ENCODE results near the gene WDFY4. TPM values are rescaled to one million over a fixed set of nuclear protein-coding genes. Genes with fewer than 3 reads are reported as not detected.

Gene WDFY4
- total and polyA plus RNA-seq, 9 donors: 1.2 to 3.9 (median 2.4) TPM

DNA sequence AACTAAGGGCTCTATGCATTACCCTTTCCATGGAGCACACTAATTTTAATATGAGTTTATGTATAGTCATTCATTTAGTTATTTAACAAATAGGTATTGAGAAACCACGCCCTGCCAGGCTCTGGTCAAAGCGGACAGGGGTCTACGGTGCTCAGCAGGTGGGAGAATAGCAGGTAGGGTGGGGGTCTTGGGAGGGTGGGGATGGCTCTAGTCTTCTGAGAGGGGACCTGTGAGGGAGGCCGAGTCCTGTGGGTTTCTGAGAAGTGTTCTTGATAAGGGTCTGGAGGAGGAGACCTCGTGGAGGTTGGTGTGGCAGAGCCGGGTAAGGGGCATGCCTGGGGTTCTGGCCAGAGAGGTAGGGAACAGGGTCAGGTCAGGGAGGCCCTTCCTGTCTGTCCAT is 1.1 kb downstream of the WDFY4 start:
- WGBS (ENCODE audit: insufficient coverage): 90% methylated on average over 5 of the region's 6 CpGs
- Histone ChIP-seq H3K36me3 (ENCODE audit: control insufficient read depth, insufficient read depth, low read length) (no peaks in the 10 kb centered on the region), H3K27me3 (ENCODE audit: control insufficient read depth, insufficient read depth, low read length) (no peaks in the 10 kb centered on the region), H3K4me3 (ENCODE audit: low read length) (no peak overlapping the region), H3K27ac (ENCODE audit: low read length) (no peak overlapping the region), H3K9me3 (replicated peaks; ENCODE audit: control insufficient read depth, low read depth, low read length) (peaks cover 2% of the 10 kb centered on the region), H3K4me1 (ENCODE audit: control insufficient read depth, insufficient read depth, low read length) (no peaks in the 10 kb centered on the region)
- DNase-seq: no peak

DNA sequence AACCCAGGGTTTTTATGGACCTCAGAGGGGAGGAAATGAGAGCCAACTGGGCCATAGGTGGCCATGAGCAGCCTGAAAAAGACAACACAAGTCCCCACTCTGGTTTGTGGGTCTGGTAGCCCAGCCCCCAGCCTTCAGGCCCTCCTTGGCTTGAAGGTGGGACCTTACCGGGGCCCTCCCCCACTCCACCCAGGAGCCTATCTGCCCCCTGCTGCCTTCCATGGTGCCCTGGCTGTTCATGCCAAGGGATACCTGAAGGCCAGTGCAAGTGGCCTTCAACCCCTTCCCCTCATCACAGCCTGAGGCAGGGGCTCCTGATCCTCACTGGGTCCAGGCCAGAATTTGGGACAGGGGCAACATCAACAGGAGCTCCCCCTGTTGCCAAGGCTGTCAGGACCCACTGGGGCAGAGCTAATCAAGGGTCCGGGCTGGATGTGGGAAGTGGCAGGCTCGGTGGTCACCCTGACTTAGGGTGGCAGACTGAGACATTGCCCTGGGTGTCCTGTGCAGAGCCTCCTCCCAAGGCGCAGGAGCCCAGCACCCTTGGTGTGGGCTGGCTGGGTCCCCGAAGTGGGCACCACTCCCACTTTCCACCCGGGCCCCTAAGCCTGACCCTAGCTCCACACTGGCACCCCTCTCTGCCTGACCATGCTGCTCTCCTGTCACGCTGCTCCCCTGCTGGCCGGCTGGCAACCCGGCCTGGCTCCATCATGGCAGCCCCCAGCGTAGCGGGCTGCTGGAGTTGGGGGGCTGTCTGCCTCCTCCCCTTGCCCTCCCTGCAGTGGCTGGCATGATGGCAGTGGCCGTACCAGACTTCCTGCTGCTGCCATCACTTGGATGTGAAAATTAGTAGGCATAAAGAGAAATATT is 6.4 kb downstream of the WDFY4 start:
- Histone ChIP-seq H3K36me3 (ENCODE audit: control insufficient read depth, insufficient read depth, low read length) (no peaks in the 10 kb centered on the region), H3K27ac (ENCODE audit: low read length) (no peak overlapping the region), H3K9me3 (replicated peaks; ENCODE audit: control insufficient read depth, low read depth, low read length) (no peaks in the 10 kb centered on the region), H3K27me3 (ENCODE audit: control insufficient read depth, insufficient read depth, low read length) (peaks cover 2% of the 10 kb centered on the region), H3K4me1 (ENCODE audit: control insufficient read depth, insufficient read depth, low read length) (peaks cover 7% of the 10 kb centered on the region), H3K4me3 (ENCODE audit: low read length) (no peak overlapping the region)
- 82% methylated on average over 10 of the region's 12 CpGs for WGBS (ENCODE audit: insufficient coverage)
- DNase-seq: no peak

DNA sequence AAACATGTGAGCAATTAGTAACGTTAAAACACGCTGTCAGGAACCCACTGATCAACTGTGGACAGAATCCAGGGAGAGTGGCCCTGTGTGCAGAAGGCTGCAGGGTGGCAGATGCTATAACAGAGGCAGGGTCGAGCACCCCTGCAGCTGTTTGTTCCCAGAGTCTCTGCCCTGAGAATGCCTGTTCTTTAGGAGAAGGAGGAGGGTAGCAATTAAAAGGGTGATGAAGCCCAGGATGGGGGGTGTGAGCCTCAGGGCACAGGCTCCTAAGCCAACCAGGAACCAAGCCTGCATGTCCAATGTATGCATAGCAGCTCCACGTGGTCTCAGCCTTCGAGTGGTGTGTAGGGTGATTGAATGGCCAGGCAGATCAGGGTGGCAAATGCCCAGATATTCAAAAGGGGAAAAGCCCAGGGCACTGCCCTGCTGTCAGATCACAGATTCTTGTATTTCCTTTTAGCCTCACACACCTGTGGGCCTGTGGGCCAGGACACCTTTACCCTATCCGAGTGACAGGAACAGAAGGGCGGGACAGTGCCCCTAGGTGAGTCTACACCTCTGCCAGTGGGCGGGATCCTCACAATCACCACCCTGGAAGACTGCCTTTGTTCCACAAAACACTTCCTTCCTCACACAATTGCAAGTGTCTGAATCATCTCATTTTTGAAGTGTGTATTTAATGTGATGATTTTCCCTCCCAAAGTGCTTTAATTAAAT is 7.3 kb downstream of the WDFY4 start:
- Histone ChIP-seq H3K36me3 (ENCODE audit: control insufficient read depth, insufficient read depth, low read length) (no peaks in the 10 kb centered on the region), H3K27ac (ENCODE audit: low read length) (no peak overlapping the region), H3K4me3 (ENCODE audit: low read length) (no peak overlapping the region), H3K27me3 (ENCODE audit: control insufficient read depth, insufficient read depth, low read length) (peaks cover 2% of the 10 kb centered on the region), H3K4me1 (ENCODE audit: control insufficient read depth, insufficient read depth, low read length) (peaks cover 7% of the 10 kb centered on the region), H3K9me3 (replicated peaks; ENCODE audit: control insufficient read depth, low read depth, low read length) (no peaks in the 10 kb centered on the region)
- no peak for DNase-seq
- WGBS (ENCODE audit: insufficient coverage): 49% methylated on average over 5 of the region's 8 CpGs

DNA sequence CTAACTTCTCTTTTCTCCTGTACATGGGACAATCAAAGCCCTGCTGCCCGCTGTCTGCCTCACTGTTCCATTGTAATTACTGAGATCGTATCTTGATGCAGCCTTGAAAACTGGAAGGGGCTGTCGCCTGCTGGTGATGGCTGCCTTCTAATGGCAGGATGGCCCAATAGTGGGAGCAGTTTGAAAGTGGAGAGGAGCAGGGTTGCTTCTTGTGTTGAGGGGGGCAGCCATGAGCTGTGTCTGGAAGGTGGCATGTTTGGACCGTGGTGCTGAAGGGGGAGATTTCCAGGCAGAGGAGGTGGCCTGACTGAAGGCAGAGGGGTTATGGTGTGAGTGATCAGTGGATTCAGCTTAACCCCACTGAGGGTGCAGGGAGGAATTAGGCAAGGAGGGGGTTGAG is 8.1 kb downstream of the WDFY4 start:
- H3K9me3 ChIP-seq (replicated peaks; ENCODE audit: control insufficient read depth, low read depth, low read length): no peaks in the 10 kb centered on the region
- DNase-seq: no peak
- H3K4me3 ChIP-seq (ENCODE audit: low read length): no peak overlapping the region
- H3K27ac ChIP-seq (ENCODE audit: low read length): no peak overlapping the region
- peaks cover 7% of the 10 kb centered on the region for H3K4me1 ChIP-seq (ENCODE audit: control insufficient read depth, insufficient read depth, low read length)
- no peaks in the 10 kb centered on the region for H3K36me3 ChIP-seq (ENCODE audit: control insufficient read depth, insufficient read depth, low read length)
- 76% methylated on average over 2 of the region's 4 CpGs for WGBS (ENCODE audit: insufficient coverage)
- peaks cover 2% of the 10 kb centered on the region for H3K27me3 ChIP-seq (ENCODE audit: control insufficient read depth, insufficient read depth, low read length)

DNA sequence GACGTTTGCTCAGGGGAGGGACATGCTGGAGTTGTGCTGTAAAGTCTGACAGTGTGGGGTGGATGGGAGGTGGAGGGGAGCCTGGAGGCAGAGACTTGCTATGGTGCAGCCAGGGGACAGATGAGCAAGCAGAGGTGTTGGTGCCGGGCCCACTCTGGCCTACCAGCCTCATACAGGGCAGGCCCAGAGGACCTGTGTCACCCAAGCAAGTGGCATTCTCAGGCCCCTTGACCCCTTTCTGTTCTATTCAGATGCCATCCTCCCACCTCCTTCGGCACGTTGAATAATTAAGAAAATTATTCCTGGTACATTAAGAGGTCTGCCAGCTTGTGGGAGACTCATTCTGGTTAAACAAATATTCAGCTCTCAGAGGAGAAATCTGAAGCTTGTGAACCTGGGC is 8.5 kb downstream of the WDFY4 start:
- peaks cover 7% of the 10 kb centered on the region for H3K4me1 ChIP-seq (ENCODE audit: control insufficient read depth, insufficient read depth, low read length)
- WGBS (ENCODE audit: insufficient coverage): 33% methylated on average over 1 of the region's 4 CpGs

DNA sequence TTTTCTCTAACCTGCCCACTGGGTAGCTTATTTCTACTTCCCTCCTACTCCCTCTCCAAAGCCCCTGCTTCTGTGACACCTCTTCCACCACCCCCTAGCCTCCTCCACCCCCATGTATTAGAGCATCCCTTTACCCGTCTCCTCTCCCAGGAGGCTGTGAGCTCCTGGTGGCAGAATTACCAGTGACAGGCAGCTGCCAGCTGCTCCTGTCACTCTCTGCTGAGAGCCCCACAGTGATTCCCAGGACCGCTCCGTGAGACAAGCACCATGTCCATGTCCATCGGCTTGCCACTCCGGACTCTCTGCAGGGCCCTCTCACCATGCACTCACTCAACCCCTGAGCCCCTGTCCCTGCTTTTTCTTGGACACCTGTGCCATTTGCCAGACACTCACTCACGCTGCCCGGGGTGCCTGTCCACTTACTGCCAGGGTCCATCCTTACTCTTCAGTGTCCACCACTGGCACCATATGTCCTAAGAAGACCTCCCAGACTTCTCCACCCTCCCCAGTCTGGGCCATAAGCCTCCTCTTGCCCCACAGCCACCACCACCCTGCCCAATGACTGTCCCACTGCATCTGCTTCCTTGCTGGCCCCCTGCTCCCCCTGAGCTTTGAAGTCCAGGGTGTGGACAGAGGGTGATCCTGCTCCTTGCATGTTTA is 9.8 kb downstream of the WDFY4 start:
- WGBS (ENCODE audit: insufficient coverage): 77% methylated on average over 7 of the region's 7 CpGs
- peak; percentile 39 for DNase-seq
- Histone ChIP-seq H3K4me1 (ENCODE audit: control insufficient read depth, insufficient read depth, low read length) (peaks cover 7% of the 10 kb centered on the region), H3K27me3 (ENCODE audit: control insufficient read depth, insufficient read depth, low read length) (peaks cover 2% of the 10 kb centered on the region), H3K27ac (ENCODE audit: low read length) (no peak overlapping the region), H3K9me3 (replicated peaks; ENCODE audit: control insufficient read depth, low read depth, low read length) (no peaks in the 10 kb centered on the region), H3K36me3 (ENCODE audit: control insufficient read depth, insufficient read depth, low read length) (no peaks in the 10 kb centered on the region), H3K4me3 (ENCODE audit: low read length) (no peak overlapping the region)

More for the DNA sequence above, 8.5 kb downstream of the WDFY4 start:
- Histone ChIP-seq H3K9me3 (replicated peaks; ENCODE audit: control insufficient read depth, low read depth, low read length) (no peaks in the 10 kb centered on the region), H3K36me3 (ENCODE audit: control insufficient read depth, insufficient read depth, low read length) (no peaks in the 10 kb centered on the region), H3K27ac (ENCODE audit: low read length) (no peak overlapping the region), H3K27me3 (ENCODE audit: control insufficient read depth, insufficient read depth, low read length) (peaks cover 2% of the 10 kb centered on the region), H3K4me3 (ENCODE audit: low read length) (no peak overlapping the region)
- DNase-seq: no peak

DNA sequence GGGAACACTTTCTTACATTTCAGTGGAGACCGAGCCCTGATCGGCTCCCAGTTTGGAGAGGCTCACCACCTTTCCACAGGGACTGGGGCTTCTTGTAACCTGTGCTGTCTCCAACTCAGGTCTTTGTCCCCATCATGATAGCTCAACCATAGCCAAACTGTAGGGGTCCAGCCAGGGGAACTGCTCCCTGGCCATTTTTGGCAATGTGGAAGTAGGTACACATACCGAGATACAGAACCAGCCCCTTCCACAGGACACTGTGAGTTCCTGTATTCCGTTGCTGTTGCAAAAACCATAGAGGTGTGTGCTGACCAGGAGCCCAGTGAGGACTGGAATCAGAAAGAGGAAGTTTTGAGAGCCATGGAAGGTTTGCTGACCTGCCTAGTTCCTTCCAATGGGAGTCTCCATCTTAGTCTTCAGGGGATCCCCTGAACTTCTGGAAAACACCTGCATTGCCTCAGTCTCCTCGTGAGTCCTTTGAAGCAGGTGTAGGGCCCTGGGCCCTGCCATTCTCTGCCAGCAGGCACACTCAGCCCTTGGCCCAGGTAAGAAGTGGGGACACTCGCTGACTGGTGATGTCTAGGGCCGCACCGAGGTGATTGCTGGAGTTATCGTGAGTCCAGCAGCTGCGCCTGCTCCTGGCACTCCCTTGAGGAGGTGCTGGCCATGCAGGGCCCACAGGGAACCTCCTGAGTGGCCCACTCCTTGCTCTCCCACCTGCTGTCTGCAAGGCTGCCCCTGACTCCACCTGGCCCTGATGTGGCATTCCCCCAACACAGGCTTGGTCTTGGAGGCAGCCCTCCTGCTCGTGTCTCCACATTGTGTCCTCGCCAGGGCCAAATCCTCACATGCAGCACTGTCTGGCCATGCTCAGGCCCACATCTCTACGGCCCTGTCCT is 11.2 kb downstream of the WDFY4 start:
- Histone ChIP-seq H3K4me3 (ENCODE audit: low read length) (no peak overlapping the region), H3K9me3 (replicated peaks; ENCODE audit: control insufficient read depth, low read depth, low read length) (no peaks in the 10 kb centered on the region), H3K4me1 (ENCODE audit: control insufficient read depth, insufficient read depth, low read length) (peaks cover 7% of the 10 kb centered on the region), H3K27ac (ENCODE audit: low read length) (no peak overlapping the region), H3K27me3 (ENCODE audit: control insufficient read depth, insufficient read depth, low read length) (peaks cover 2% of the 10 kb centered on the region), H3K36me3 (ENCODE audit: control insufficient read depth, insufficient read depth, low read length) (no peaks in the 10 kb centered on the region)
- 85% methylated on average over 12 of the region's 13 CpGs for WGBS (ENCODE audit: insufficient coverage)
- no peak for DNase-seq

DNA sequence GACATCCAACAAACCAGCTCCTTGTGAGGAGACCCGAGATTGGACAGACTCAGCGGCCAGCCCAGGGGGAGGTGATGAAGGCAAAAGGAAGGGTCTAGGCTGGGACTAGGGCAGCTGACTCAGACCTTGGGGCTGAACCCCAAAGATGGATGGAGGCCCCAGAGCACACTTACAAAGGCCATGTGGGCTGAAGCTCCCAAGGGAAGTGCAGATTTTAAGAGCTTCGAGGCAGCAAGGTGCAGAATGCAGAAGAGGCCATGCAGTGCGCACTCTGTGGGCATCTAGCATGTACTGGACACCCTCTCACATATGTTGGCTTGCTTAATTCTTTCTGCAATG is 11.8 kb downstream of the WDFY4 start:
- Histone ChIP-seq H3K4me1 (ENCODE audit: control insufficient read depth, insufficient read depth, low read length) (peaks cover 7% of the 10 kb centered on the region), H3K4me3 (ENCODE audit: low read length) (no peak overlapping the region), H3K27ac (ENCODE audit: low read length) (no peak overlapping the region), H3K27me3 (ENCODE audit: control insufficient read depth, insufficient read depth, low read length) (peaks cover 2% of the 10 kb centered on the region), H3K36me3 (ENCODE audit: control insufficient read depth, insufficient read depth, low read length) (no peaks in the 10 kb centered on the region), H3K9me3 (replicated peaks; ENCODE audit: control insufficient read depth, low read depth, low read length) (no peaks in the 10 kb centered on the region)
- no peak for DNase-seq
- 83% methylated on average over 2 of the region's 4 CpGs for WGBS (ENCODE audit: insufficient coverage)

DNA sequence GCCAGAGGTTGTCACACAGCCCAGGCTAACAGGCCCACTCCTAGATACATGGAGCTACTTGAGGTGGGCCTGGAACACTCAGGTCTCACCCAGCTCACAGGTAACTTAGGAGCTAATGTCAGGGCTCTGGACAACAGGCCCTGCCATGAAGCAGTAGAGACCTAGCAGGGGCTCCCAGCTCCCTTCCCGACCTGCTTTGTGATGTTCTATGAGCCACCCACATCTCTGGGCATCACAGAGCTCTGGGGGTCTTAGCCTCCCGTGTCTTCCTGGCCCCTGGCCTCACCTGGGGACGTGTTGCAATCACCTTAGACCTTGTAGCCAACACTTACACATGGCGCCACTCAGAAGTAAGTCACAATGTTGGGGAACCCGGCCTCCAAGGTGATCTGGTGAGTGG is 12.4 kb downstream of the WDFY4 start:
- no peak for DNase-seq
- 89% methylated on average over 5 of the region's 5 CpGs for WGBS (ENCODE audit: insufficient coverage)
- peaks cover 7% of the 10 kb centered on the region for H3K4me1 ChIP-seq (ENCODE audit: control insufficient read depth, insufficient read depth, low read length)
- no peaks in the 10 kb centered on the region for H3K9me3 ChIP-seq (replicated peaks; ENCODE audit: control insufficient read depth, low read depth, low read length)
- no peak overlapping the region for H3K4me3 ChIP-seq (ENCODE audit: low read length)
- no peak overlapping the region for H3K27ac ChIP-seq (ENCODE audit: low read length)
- H3K27me3 ChIP-seq (ENCODE audit: control insufficient read depth, insufficient read depth, low read length): peaks cover 2% of the 10 kb centered on the region
- H3K36me3 ChIP-seq (ENCODE audit: control insufficient read depth, insufficient read depth, low read length): no peaks in the 10 kb centered on the region

Data from muscle of leg (tissue), 11 donors.